Neural cell (in vitro differentiated cells): ENCODE measurements around the gene CDH3. TPM values are rescaled to one million over a fixed set of nuclear protein-coding genes. Genes with fewer than 3 reads are reported as not detected.

Experiments
- H2AFZ ChIP-seq: fragments of 200-600, 300-800 bp; sonication (generic), shearing (Covaris generic); 2 replicates; pipeline ENCODE4 v1.6.0; 2014; ENCODE audit warnings: low read depth, mild to moderate bottlenecking, antibody characterized with exemption, low read length, moderate library complexity
- H3F3A ChIP-seq: fragments of 200-600 bp; shearing (Covaris generic); 2 replicates; pipeline ENCODE4 v1.6.1; 2016; ENCODE audit warnings: mild to moderate bottlenecking, moderate library complexity, mixed read lengths, antibody characterized with exemption, low read length; ENCODE audit not compliant: insufficient read depth, poor library complexity, severe bottlenecking
- H3K27ac ChIP-seq: fragments of 200-600, 300-800 bp; sonication (generic), shearing (Covaris generic); 2 replicates; pipeline ENCODE4 v1.5.1; 2014; ENCODE audit warnings: mild to moderate bottlenecking, low read length, moderate library complexity
- H3K27me3 ChIP-seq: fragments of 300-800, 200-600 bp; sonication (generic), shearing (Covaris generic); 2 replicates; pipeline ENCODE4 v1.6.0; 2014; ENCODE audit warnings: mild to moderate bottlenecking, low read depth, low read length, moderate library complexity; ENCODE audit not compliant: insufficient read depth
- H3K36me3 ChIP-seq: fragments of 300-800, 200-600 bp; sonication (generic), shearing (Covaris generic); 2 replicates; pipeline ENCODE4 v1.5.1; 2014; ENCODE audit warnings: mild to moderate bottlenecking, antibody characterized with exemption, low read length, moderate library complexity; ENCODE audit not compliant: insufficient read depth
- H3K4me2 ChIP-seq: fragments of 300-800, 200-600 bp; sonication (generic), shearing (Covaris generic); 2 replicates; pipeline ENCODE4 v1.6.0; 2014; ENCODE audit warnings: mild to moderate bottlenecking, low read length
- H3K4me3 ChIP-seq: fragments of 300-800, 200-600 bp; sonication (generic), shearing (Covaris generic); 2 replicates; pipeline ENCODE4 v1.5.1; 2014; ENCODE audit warnings: mild to moderate bottlenecking, low read length, moderate library complexity
- H3K79me2 ChIP-seq: fragments of 200-600 bp; shearing (Covaris generic); replicated peaks from 2 replicates; pipeline ENCODE4 v1.6.0; 2014; ENCODE audit warnings: mild to moderate bottlenecking, low read length, moderate library complexity; ENCODE audit not compliant: insufficient read depth
- H3K9ac ChIP-seq: fragments of 300-800, 200-600 bp; sonication (generic), shearing (Covaris generic); 2 replicates; pipeline ENCODE4 v1.6.1; 2016; ENCODE audit warnings: mild to moderate bottlenecking, low read length, mixed read lengths
- H3K9me2 ChIP-seq: fragments of 200-600 bp; shearing (Covaris generic); 2 replicates; pipeline ENCODE4 v1.6.1; 2016; ENCODE audit warnings: mild to moderate bottlenecking, low read length, mixed read lengths; ENCODE audit not compliant: insufficient read depth
- H3K9me3 ChIP-seq: fragments of 200-600, 300-800 bp; sonication (generic), shearing (Covaris generic); 2 replicates; pipeline ENCODE4 v1.6.1; 2016; ENCODE audit warnings: mild to moderate bottlenecking, mixed run types, low read length, moderate library complexity, mixed read lengths
- H4K20me1 ChIP-seq: fragments of 200-600 bp; shearing (Covaris generic); 2 replicates; pipeline ENCODE4 v1.6.1; 2016; ENCODE audit warnings: mild to moderate bottlenecking, mixed run types; ENCODE audit not compliant: insufficient read depth
- EP300 ChIP-seq: fragments of 450-650 bp; conservative IDR thresholded peaks from 2 replicates; pipeline ENCODE4 v1.6.1; 2014; ENCODE audit warnings: antibody characterized with exemption, mild to moderate bottlenecking, moderate library complexity; ENCODE audit not compliant: poor library complexity, severe bottlenecking
- EZH2 ChIP-seq: fragments of 200-600, 300-800 bp; shearing (Covaris generic), sonication (generic); IDR thresholded peaks from 2 replicates; pipeline ENCODE4 v1.6.1; 2014; ENCODE audit warnings: antibody characterized with exemption, low read length, borderline replicate concordance, mild to moderate bottlenecking; ENCODE audit not compliant: insufficient read depth, poor library complexity, severe bottlenecking
- MXI1 ChIP-seq: fragments of 450-650 bp; conservative IDR thresholded peaks from 2 replicates; pipeline ENCODE4 v1.6.1; 2014; ENCODE audit warnings: antibody characterized with exemption, mild to moderate bottlenecking; ENCODE audit not compliant: poor library complexity, severe bottlenecking
- POLR2AphosphoS5 ChIP-seq: IDR thresholded peaks from 2 replicates; pipeline ENCODE4 v1.6.1; 2012
- RAD21 ChIP-seq: fragments of 450-650 bp; conservative IDR thresholded peaks from 2 replicates; pipeline ENCODE4 v1.6.1; 2014; ENCODE audit warnings: antibody characterized with exemption, mild to moderate bottlenecking, moderate library complexity
- SMC3 ChIP-seq: fragments of 450-650 bp; conservative IDR thresholded peaks from 2 replicates; pipeline ENCODE4 v1.6.1; 2014; ENCODE audit warnings: antibody characterized with exemption, mild to moderate bottlenecking, moderate library complexity; ENCODE audit not compliant: poor library complexity
- TAF1 ChIP-seq: IDR thresholded peaks from 2 replicates; pipeline ENCODE4 v1.6.1; 2012; ENCODE audit warnings: low read depth
- polyA plus RNA-seq: library from polyadenylated mRNA; depleted of rRNA; stranded (reverse); fragments of >200 nt; gene quantifications from 2 replicates; pipeline ENCODE4 v1.2.3, GENCODE V29; 2014
- TF ChIP-seq, protein P1 (sequence below): IDR thresholded peaks from 2 replicates; pipeline ENCODE4 v1.6.1; 2012; ENCODE audit warnings: borderline replicate concordance
- TF ChIP-seq, protein P2 (sequence below): fragments of 450-650 bp; IDR thresholded peaks from 2 replicates; pipeline ENCODE4 v1.5.1; 2014; ENCODE audit warnings: antibody characterized with exemption, mild to moderate bottlenecking, moderate library complexity; ENCODE audit not compliant: poor library complexity, severe bottlenecking

CDH3 gene
- polyA plus RNA-seq, 1 donor from 2014 or later = 9.1 TPM

DNA sequence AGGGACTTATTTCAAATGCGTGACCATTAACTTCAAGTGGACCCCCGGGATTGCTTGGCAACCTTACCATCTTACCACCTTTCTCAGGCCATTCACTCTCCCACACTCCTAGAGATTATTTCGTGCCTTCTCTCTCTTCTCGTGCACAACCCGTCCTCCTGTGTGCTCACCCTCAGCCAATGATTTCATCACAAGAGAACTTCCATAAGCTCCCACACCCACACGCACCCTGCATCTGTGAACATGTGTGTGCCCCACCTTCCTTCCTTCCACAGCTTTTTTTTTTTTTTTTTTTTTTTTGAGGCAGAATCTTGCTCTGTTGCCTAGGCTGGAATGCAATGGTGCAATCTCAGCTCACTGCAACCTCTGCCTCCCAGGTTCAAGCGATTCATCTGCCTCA, 27.4 kb upstream of the CDH3 start:
- Histone ChIP-seq H3K9me3 (peaks cover 4% of the 10 kb centered on the region), H3K4me2 (no peak overlapping the region), H3K9ac (no peak overlapping the region), H3F3A (no peaks in the 10 kb centered on the region), H4K20me1 (no peaks in the 10 kb centered on the region), H3K4me3 (no peak overlapping the region), H3K36me3 (no peaks in the 10 kb centered on the region), H3K9me2 (no peaks in the 10 kb centered on the region), H3K79me2 (no peaks in the 10 kb centered on the region), H2AFZ (no peak overlapping the region), H3K27me3 (no peaks in the 10 kb centered on the region), H3K27ac (no peak overlapping the region)
- TF ChIP-seq TAF1 = no peak
- TF ChIP-seq SMC3 = no peak
- no peak for TF ChIP-seq POLR2AphosphoS5
- no peak for TF ChIP-seq EP300
- TF ChIP-seq, protein P1, sequence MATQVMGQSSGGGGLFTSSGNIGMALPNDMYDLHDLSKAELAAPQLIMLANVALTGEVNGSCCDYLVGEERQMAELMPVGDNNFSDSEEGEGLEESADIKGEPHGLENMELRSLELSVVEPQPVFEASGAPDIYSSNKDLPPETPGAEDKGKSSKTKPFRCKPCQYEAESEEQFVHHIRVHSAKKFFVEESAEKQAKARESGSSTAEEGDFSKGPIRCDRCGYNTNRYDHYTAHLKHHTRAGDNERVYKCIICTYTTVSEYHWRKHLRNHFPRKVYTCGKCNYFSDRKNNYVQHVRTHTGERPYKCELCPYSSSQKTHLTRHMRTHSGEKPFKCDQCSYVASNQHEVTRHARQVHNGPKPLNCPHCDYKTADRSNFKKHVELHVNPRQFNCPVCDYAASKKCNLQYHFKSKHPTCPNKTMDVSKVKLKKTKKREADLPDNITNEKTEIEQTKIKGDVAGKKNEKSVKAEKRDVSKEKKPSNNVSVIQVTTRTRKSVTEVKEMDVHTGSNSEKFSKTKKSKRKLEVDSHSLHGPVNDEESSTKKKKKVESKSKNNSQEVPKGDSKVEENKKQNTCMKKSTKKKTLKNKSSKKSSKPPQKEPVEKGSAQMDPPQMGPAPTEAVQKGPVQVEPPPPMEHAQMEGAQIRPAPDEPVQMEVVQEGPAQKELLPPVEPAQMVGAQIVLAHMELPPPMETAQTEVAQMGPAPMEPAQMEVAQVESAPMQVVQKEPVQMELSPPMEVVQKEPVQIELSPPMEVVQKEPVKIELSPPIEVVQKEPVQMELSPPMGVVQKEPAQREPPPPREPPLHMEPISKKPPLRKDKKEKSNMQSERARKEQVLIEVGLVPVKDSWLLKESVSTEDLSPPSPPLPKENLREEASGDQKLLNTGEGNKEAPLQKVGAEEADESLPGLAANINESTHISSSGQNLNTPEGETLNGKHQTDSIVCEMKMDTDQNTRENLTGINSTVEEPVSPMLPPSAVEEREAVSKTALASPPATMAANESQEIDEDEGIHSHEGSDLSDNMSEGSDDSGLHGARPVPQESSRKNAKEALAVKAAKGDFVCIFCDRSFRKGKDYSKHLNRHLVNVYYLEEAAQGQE = no peak
- TF ChIP-seq RAD21 = no peak
- TF ChIP-seq EZH2 = no peak
- TF ChIP-seq, protein P2, sequence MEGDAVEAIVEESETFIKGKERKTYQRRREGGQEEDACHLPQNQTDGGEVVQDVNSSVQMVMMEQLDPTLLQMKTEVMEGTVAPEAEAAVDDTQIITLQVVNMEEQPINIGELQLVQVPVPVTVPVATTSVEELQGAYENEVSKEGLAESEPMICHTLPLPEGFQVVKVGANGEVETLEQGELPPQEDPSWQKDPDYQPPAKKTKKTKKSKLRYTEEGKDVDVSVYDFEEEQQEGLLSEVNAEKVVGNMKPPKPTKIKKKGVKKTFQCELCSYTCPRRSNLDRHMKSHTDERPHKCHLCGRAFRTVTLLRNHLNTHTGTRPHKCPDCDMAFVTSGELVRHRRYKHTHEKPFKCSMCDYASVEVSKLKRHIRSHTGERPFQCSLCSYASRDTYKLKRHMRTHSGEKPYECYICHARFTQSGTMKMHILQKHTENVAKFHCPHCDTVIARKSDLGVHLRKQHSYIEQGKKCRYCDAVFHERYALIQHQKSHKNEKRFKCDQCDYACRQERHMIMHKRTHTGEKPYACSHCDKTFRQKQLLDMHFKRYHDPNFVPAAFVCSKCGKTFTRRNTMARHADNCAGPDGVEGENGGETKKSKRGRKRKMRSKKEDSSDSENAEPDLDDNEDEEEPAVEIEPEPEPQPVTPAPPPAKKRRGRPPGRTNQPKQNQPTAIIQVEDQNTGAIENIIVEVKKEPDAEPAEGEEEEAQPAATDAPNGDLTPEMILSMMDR = no peak
- no peak for TF ChIP-seq MXI1

DNA sequence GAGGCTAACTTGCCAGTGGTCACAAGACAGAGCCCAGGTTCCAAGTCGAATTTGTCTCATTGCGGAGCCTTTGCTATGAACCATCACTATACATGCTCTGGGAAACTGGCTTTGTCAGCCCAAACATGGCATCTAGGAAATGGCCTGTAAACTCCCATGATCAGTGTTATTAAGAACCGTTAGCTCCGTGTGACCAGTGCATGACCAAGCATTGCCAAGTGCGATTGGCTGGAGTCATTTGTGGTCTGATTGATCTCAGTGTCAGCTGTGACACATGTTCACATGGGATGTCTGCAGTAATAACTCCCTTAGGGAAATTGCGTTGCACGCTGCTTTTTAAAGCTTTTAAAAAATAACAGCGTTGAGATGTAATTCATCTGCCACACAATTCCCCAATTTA, 18.6 kb upstream of the CDH3 start:
- Histone ChIP-seq H3K27ac (no peak overlapping the region), H3K4me2 (no peak overlapping the region), H3K4me3 (no peak overlapping the region), H3K36me3 (no peaks in the 10 kb centered on the region), H3K9me2 (no peaks in the 10 kb centered on the region), H3F3A (no peaks in the 10 kb centered on the region), H3K9ac (no peak overlapping the region), H3K27me3 (no peaks in the 10 kb centered on the region), H3K79me2 (no peaks in the 10 kb centered on the region), H2AFZ (no peak overlapping the region), H4K20me1 (no peaks in the 10 kb centered on the region), H3K9me3 (no peaks in the 10 kb centered on the region)
- TF ChIP-seq POLR2AphosphoS5 (no peak), EZH2 (no peak), TAF1 (no peak), RAD21 (no peak), MXI1 (no peak), SMC3 (no peak), EP300 (no peak)
- TF ChIP-seq, protein P1 = no peak
- TF ChIP-seq, protein P2 = no peak
